HG02870 (cell line): Measurements from ENCODE around the gene SLC35D1.

Experiments
- ATAC-seq: cut with Tn5 transposase; IDR thresholded peaks from one replicate; pipeline ENCODE4 v1.9.1; 2021; ENCODE audit warnings: mild to moderate bottlenecking, moderate library complexity; ENCODE audit not compliant: unreplicated experiment

SLC35D1 gene

DNA sequence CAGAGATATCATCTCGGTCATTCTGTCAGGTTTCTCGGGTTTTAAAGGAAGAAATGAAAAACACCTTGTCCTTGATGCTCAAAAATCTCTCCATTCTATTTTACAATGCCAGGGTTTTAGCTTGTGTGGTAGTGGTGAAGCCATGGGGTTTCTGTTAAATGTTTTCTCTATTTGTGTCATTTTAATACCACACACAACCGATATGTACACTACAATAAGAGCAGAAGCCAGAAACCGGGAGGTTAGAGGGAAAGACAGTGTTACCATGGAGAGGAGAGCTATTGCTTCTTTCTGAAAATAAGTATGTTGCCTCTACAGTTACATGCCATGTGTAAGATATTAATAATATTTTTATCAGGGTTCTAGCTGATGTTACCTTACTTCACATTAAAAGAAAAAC, 2.8 kb downstream of the SLC35D1 start:
- no peak for ATAC-seq

- ATAC-seq, result no peak
Observed at GRCh38 chr1:67044631-67045270, 9.2 kb downstream of the SLC35D1 start.

GRCh38 chr1:67043366-67043765, 10.6 kb downstream of the SLC35D1 start:
- ATAC-seq, result no peak

DNA sequence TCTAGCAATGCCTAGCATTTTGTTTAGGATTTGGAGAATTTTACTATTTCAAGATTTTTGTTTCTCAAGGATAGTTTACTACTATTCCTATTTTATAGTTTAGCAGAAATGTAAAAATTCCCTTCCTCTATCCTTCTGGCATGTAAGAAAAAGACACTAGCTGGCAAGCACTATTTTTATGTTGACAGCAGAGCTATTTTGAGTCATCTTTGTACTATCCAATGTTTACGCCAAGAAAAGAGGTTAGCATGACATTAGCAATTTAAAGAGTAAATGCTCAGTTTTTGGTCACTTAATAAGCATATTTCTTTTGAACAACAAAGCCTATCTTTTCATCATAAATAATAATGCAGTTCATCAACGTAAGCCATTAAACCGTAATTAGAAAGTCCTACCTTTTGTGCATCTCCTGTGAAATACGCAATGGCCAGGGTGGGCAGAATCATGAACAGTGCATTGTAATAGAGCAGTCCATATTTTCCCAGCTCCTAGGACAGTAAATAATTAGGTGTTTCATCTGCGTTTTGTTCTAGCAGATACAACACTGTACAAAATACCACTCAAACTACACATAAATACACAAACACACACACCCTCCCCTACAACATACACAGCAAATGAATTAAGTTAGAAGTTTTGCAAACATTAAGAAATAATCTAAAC, 12.0 kb downstream of the SLC35D1 start:
- no peak for ATAC-seq

GRCh38 chr1:67040405-67040804, 13.5 kb downstream of the SLC35D1 start:
- no peak for ATAC-seq

- no peak for ATAC-seq
Observed at GRCh38 chr1:67031859-67032247, 22.1 kb downstream of the SLC35D1 start.

- ATAC-seq, result no peak
Observed at GRCh38 chr1:67031121-67031858, 22.7 kb downstream of the SLC35D1 start.

- no peak for ATAC-seq
Observed at GRCh38 chr1:67029472-67029871, 24.5 kb downstream of the SLC35D1 start.

- no peak for ATAC-seq
Observed at GRCh38 chr1:67020765-67021164, 33.2 kb downstream of the SLC35D1 start.

DNA sequence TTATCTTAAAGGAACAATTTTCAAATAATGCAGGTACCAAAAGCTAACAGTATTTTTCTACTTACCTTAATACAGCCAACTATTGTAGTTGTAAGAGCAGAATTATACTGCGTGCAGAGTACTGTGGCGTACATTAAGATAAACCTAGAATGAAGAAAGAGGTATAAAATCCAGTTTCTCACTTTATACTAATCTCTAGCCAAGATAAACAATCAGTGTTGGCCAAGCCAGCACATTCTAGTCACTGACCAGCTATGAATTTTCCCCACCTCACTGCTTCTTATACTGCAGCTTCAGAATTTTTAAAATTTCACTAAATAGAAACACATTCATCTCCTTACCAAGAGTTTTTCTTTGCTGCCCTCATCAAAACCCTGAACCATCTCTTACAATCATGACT, 33.6 kb downstream of the SLC35D1 start:
- no peak for ATAC-seq

- ATAC-seq, result no peak
Observed at GRCh38 chr1:67019600-67020136, 34.3 kb downstream of the SLC35D1 start.

GRCh38 chr1:67019121-67019520, 34.8 kb downstream of the SLC35D1 start:
- no peak for ATAC-seq

DNA sequence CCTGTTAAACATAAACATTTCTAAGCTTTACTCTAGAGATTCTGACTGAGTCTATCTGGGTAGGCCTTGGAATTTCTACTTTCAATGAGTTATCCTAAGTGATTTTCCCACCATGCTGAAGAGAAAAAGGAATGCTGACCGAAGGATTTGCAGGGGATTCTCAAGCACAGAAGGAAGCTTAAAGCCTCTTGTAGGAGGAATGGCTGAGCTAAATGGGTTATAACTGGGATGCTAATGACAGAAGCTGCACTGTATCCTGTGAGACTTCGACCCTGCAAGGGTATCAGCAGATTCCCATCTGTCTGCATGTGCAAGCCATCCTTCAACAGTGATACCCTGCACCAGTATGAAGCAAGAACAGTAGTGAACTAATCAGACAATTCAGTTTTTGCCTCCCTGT, 35.4 kb downstream of the SLC35D1 start:
- no peak for ATAC-seq

DNA sequence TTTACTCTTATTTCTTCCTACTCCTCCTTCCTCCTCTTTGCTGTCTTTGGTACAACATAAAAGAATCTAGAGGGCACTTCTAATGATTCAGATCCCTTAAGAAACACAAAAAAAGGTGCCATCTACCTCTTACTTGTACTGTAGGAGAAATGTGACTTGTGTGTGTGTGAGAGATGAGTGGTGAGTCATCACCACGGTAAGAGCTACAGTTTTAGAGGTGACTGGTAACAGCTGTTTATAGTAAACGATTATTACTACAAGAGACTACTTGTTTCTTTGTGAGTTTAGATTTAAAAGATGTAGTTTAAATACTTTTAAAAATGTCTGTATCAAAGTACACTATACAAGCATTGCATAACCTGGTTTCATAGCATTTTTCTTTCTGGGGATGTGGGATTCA, 40.4 kb downstream of the SLC35D1 start:
- ATAC-seq, result peak; percentile 58

- ATAC-seq, result no peak
Observed at GRCh38 chr1:67009792-67010191, 44.2 kb downstream of the SLC35D1 start.

DNA sequence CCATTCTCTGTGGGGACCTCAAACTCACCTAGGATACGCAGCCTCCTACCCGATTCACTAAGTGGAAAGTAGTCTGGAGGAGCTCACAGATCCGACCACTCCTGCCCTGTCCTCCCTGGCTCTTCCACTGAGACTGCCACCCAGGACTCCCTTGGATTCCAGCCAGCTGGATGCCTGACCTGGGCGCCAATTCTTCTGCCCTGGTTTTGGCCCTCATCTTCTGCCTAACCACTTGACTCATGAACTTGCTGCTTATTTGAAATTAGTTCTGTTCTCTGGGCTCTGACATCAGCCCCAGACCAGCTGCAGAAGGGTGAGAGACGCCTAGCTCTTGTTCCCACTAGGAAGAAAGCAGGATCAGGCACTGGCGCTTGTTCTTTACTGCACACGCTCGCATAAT, 48.9 kb downstream of the SLC35D1 start:
- ATAC-seq, result no peak

DNA sequence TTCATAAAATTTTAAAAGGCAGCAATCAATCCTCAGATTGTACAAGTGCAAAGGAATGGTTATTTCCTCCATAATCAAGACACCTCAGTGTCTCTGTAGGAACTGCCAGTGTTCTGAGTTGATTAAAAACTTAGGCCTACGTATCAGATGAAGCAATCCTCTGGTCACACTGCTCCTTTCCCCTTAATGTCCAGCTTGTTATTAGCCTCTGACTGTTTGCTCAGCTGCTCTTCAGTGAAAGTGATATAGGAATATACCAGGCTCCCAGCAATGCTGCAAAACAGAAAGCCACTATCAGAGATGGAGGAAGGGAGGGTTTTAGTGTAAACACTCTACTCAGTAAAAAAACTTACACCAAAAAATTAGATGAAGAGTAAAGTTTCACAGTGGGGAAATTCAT, 49.8 kb downstream of the SLC35D1 start:
- ATAC-seq, result no peak

- no peak for ATAC-seq
Observed at GRCh38 chr1:67001682-67002425, 52.1 kb downstream of the SLC35D1 start.

DNA sequence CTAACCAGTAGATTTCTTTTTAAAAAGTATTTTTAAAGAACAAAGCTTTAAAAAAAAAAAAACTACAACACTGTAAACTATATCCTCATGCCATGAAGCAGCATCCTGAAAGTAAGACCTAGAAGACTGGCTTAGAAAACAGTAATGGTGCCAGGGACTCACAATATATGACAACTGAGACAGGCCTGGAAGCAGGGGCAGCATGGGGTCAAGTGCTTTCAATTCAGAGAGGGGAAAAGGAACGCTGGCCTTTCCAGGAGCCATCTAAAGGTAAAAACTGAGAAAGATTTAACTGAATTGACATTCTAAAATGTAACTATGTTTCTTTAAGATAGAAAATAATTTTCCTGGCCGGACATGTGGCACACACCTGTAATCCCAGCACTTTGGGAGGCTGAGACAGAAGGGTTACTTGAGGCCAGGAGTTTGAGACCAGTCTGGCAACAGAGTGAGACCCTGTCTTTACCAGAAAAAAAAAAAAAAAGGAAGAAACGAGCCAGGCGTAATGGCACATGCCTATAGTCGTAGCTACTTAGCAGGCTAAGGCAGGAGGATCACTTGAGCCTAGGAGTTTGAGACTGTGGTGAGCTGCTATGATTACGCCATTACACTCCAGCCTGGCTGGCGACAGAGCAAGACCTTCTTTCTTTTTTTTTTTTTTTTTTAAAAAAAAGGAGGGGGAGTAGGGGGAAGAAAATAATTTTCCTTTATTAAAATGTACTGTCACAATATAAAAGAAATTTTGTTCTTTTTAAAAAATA, 54.1 kb downstream of the SLC35D1 start:
- ATAC-seq, result no peak

- ATAC-seq, result no peak
Observed at GRCh38 chr1:66998972-66999371, 55.0 kb downstream of the SLC35D1 start.
